D341Med (cell line): ENCODE data around the gene MYH4.

Experiments used
- DNase-seq: peaks from one replicate; pipeline ENCODE4 v3.0.0; 2012; ENCODE audit warnings: low spot score

MYH4 gene

GRCh38 chr17:10421900-10422542 is 47.3 kb downstream of the MYH4 start, which contains the start of gene MYH8:
Gene MYH8, minus strand, starts transcription at chr17:10421950. Its CDS starts 1,723 bp downstream, at chr17:10420227.
- no peak for DNase-seq

DNA sequence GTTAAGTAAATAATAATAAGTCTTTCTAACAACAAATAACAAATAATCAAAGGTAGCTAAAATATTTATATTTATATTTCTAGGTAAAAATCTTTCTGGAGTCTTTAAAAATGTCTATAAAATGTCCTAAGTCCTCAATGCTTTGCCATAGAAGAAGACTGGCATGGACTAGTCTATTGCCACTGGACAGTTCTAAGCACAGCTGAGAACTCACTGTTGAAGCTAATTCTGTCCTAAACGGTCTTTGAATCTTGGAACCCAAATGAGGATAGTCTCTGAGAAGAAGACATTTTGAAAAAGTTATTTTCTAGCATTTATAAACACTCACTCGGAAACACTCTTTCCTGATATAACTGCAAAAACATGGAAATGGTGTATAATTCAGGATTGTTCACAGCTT is 48.1 kb downstream of the MYH4 start:
- DNase-seq = no peak

GRCh38 chr17:10420811-10421210 is 48.5 kb downstream of the MYH4 start:
- DNase-seq = no peak

- DNase-seq = no peak
These were observed 51.9 kb downstream of the MYH4 start for GRCh38 chr17:10417431-10417830.

- no peak for DNase-seq
These were observed 54.2 kb downstream of the MYH4 start for GRCh38 chr17:10415161-10415560.

DNA sequence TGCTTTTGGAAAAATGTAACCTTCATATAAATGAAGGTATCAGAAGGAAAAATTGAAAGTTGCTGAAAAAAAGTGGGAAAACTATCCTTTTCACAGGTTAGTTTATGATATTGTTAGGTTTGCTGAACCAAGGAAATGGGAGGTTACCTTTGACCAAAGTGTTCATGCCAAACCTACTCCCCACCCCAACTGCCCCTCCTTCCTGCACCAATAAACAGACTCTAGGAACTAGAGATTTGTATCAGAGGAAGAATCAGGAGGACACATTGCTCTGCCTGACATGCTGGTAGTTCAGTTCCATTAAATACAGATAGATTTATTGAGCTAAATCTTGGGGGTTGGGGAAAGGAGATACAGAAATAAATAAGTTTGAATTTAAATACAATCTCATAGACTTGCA is 65.8 kb downstream of the MYH4 start:
- DNase-seq = no peak

DNA sequence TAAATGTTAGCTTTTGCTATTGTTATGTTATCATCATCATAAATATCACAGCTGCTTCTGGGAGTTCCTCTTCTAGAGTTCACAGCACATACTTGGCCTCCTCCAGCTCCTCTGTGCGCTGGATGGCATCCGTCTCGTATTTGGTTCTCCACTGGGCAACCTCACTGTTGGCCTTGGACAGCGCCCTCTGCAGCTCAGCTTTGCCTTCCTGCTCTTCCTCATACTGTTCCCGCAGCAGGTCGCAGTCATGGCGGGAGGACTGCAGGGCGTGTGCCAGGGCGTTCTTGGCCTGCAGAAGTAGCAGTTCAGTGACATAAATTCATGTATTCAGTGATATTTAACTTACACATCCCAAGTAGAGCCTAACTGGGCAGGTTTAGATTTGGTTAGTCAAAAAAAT is 71.0 kb downstream of the MYH4 start:
- DNase-seq = no peak

DNA sequence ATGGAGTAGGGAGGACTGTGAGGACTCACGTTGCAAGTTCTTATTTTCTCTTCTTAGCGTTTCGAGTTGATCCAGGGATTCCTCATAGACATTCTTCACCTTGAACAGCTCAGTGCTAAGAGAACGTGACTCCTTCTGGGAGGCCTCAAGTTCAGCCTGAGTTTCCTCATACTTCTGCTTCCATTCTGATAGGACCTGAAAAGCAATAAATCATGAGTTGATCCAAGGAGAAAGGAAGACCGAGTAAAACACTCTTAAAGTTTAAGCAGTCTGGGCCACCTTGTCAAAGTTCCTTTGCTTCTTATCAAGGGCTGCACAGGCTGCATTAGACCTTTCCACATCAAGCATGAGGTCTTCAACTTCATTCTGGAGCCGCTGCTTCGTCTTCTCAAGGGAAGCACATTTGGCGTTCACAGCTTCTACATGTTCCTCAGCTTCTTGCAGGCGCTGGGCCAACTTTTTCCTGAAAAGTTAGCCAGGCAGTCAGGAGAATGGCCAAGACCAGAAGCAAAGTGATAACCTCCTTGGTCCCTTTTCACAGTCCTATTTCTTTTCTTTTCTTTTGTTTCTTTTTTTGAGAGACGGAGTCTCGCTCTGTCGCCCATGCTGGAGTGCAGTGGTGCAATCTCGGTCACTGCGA is 72.7 kb downstream of the MYH4 start:
- DNase-seq = no peak

DNA sequence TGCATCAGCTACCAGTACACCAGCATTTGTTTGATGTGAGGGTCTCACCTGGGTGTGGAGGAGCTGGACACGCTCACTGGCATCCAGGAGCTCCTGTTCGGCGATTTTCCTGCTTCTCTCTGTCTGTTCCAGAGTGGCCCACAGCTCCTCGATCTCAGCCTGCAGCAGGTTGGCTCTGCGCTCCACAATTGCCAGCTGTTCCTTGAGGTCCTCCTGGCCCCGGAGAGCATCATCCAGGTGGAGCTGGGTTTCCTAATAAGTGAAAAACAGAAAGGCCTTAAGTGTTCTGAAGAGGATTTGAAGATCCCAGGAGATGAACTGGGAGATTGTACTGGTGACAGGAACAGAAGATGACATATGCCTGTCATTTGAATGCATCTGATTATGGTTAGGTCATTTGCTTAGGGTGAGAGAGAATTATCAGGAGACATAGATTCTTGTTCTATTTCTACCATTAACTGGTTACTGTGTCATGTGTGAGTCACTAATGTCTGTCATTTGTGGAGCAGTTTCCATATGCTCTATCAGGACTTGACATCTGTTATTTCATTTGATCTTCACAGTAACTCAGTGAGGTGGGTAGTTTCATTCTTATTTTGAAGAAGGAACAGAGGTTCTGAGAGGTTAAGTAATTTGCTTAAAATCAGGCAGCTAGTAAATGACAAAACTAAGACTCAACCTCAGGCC is 75.0 kb downstream of the MYH4 start:
- no peak for DNase-seq
